GM19238 (cell line): ENCODE data around the gene FGR.

Experiments
- DNase-seq: peaks from one replicate; pipeline ENCODE4 v3.0.0; 2011; ENCODE audit warnings: low spot score; ENCODE audit not compliant: insufficient read length

FGR gene

DNA sequence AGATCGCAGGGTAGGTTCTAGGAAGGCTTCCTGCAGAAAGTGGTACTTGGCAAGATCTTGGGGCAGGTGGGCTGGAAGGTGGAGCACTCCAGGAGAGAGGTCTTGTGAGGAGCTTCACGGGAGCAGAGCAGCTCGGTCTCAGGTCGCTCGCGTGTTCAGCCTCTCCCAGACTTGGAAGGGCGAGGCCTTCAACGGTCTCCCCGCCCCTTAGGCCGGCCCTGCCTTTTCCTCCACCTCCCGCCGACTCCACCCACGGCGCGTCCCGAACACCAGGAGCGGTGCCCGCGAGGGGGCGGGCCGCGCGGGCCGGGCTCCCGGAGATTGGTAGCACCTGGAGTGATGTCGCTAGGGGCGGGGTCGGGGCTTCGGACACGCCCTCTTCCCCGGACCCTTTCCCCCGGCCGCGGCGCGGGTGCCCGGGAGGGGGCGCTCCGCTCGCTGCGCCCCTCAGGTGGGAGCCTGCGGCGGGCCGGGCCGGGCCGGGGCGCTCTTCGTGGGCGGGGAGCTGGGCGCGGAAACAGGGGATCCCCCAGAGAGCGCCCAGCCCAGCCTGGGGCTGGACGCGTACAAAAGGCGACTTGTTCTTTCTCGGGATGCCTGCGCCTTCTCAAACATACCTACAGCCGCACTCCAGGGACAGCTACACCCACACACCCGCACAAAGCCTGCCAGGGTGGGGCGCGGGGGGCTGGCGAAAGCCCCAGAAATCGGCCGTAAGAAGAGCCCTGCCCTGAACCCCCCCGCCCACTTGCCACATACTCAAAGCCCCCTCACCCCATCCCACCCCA lies 66.5 kb downstream of the FGR start:
- DNase-seq = peak; percentile 99

GRCh38 chr1:27567971-27568299 lies 67.0 kb downstream of the FGR start:
- DNase-seq = no peak

DNA sequence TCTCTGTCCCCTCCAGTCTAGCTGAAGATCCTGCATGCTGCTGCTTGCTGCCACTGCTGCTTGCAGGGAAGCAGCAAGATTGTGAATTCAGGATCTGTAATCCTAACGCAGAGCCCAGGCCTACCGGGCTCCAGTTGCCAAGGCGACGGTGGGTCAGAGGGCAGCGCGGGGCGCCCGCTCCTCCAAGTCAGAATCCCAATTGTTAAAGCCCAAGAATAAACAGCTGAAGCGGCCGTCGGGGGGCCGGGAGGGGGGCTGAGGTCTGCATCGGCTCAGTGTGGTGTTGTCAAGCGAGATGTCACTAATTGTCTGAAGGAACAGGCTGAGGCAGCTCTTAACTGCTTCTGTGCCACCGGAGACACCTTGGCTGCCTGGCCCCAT lies 67.8 kb downstream of the FGR start:
- DNase-seq = no peak

- DNase-seq = no peak
Measured at GRCh38 chr1:27566462-27567145, 68.4 kb downstream of the FGR start.

- no peak for DNase-seq
Measured at GRCh38 chr1:27564710-27565649, 70.0 kb downstream of the FGR start.

GRCh38 chr1:27563591-27564471 lies 71.2 kb downstream of the FGR start:
- DNase-seq = no peak

- no peak for DNase-seq
Measured at GRCh38 chr1:27563341-27563590, 71.7 kb downstream of the FGR start.

- no peak for DNase-seq
Measured at GRCh38 chr1:27562534-27563340, 72.2 kb downstream of the FGR start.
